NCI-H226 (cell line): ENCODE measurements around the gene RPS6KB2.
"Not testable (repeated sequence)": the region's sequence is repeated elsewhere in the genome, so short reads cannot be mapped to it uniquely, and the experiment has no call there.

ENCODE experiments used
- DNase-seq: peaks from one replicate; pipeline ENCODE4 v3.0.0-alpha.2; 2015

The RPS6KB2 gene

DNA sequence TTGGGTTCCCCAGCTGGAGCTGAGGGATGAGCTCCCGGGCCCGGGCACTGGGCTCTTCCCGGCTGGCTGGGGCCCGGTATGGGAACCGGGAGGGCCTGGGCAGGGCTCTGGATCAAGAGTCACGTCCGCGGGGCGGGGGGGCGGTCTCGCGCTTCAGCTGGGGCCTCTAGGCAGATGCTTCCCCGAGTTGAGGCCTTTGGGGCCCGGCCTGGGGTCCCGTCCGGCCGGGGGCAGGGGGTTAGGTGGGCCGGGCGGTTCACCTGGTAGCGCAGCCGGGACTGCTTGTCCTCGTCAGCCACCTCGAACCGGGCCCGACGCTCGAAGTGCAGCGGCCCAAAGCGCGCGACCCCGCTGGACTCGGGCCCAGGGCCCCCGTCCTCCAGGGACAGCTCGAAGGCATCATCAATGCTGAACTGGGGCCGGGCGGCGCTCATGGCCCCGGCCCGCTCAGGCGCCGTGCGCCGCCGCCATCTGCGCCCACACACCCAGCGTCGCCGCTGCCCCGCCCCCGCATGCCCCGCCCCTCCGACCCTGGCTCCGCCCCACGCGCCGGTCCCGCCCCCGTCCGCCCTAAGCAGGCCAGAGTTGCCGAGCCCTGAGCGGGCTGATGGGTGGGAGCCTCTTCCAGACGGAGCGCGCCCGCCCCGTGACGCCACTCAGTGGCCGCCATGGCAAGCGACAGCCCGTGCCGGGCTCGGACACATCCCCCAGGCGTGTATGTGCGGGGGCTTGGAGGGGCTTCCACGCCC is 40.6 kb downstream of the RPS6KB2 start, which contains the start of gene TMEM134:
Gene TMEM134 (minus strand): TSS at position 493 of the 749 bp plus-strand sequence. CDS start 59 bp downstream, at position 434.
- DNase-seq = peak; percentile 75

- no peak for DNase-seq
Observed at GRCh38 chr11:67469508-67469811, 41.2 kb downstream of the RPS6KB2 start.

DNA sequence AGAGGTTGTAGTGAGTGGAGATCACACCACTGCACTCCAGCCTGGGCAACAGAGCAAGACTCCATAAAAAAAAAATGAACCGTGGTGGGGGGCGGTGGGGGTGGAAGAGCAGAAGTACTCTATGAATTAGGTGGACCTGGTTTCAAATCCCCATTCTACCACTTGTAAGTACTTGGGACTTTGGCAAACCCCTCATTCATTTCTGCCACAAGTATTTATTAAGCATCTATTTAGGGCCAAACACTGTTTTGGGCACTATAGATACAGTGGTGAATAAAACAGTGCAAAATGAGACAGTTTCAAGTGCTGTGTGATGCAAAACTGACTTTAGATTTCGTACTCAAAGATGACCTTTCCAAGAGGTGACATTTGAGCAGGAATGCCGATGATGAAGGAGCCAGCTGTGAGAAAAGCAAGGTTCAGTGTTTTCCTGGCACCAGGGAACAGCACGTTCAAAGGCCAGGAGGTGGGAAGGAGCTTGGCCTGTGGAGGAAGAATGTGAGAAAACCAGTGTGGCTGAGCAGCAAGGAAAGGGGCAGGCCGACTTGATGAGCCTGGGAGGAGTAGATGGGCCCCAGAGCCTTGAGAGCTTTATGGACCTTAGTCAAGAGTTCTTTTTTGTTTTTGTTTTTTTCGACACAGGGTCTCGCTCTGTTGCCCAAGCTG is 42.2 kb downstream of the RPS6KB2 start:
- DNase-seq = no peak

GRCh38 chr11:67472882-67473281 is 44.6 kb downstream of the RPS6KB2 start:
- no peak for DNase-seq

- not testable (repeated sequence) for DNase-seq
Observed at GRCh38 chr11:67476692-67477091, 48.4 kb downstream of the RPS6KB2 start.

DNA sequence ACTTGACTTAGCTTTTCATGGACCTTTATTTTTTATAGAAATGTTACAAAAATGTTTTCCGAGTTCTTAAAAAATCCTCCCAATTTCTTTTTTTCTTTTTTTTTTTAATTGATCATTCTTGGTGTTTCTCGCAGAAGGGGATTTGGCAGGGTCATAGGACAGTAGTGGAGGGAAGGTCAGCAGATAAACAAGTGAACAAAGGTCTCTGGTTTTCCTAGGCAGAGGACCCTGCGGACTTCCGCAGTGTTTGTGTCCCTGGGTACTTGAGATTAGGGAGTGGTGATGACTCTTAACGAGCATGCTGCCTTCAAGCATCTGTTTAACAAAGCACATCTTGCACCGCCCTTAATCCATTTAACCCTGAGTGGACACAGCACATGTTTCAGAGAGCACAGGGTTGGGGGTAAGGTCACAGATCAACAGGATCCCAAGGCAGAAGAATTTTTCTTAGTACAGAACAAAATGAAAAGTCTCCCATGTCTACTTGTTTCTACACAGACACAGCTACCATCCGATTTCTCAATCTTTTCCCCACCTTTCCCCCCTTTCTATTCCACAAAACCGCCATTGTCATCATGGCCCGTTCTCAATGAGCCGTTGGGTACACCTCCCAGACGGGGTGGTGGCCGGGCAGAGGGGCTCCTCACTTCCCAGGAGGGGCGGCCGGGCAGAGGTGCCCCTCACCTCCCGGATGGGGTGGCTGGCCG is 49.2 kb downstream of the RPS6KB2 start:
- DNase-seq = not testable (repeated sequence)

GRCh38 chr11:67482275-67482826 is 54.1 kb downstream of the RPS6KB2 start:
- no peak for DNase-seq

GRCh38 chr11:67482827-67483798 is 54.8 kb downstream of the RPS6KB2 start, which contains the start of gene AIP:
Gene AIP, plus strand, starts transcription at chr11:67483026. Its CDS starts 133 bp downstream, at chr11:67483159.
- DNase-seq = peak; percentile 97

DNA sequence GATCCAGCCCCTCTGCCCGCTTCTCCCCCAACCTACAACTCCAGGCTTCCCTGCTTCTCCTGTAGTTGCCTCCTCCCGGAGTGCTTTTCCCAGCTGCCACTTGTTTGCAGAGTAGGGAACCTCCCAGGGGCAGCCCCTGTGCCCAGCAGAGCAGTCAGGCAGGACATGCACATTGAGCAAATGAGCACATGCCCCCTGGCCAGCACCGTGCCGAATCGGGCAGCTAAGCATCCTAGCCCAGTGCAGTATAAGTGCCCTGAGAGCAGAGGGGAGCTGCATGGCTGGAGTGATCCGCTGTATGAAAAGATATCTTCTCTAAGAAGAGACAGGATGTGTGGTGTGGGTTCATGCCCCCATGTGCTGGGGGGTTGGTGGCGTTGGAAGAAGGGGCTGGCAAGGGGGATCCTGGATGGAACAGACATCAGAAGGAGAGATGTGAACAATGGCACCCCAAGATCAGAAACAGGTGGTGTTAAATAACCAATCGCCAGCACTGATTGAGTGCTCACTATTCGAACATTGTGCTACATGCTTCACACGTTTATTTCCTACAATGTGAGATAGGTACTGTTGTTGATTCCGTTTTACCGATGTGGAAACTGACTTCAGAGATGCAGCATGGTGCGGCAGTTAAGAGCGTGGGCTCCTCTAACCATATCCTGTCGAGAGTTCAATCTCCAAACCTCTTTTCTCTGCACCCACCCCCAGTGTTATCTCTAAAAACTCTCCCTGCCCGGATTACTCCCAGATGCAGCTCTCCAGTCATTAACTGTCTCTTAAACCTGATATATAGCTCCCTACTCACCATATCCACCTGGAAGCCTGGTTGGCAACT is 55.8 kb downstream of the RPS6KB2 start:
- DNase-seq = no peak

GRCh38 chr11:67484847-67485311 is 56.6 kb downstream of the RPS6KB2 start:
- DNase-seq = no peak
